ENCODE results near the gene MYO1B. TPM values are rescaled to one million over a fixed set of nuclear protein-coding genes. Genes with fewer than 3 reads are reported as not detected.

The MYO1B gene
- total RNA-seq, 1 experiment from 2014 or later, result 241 TPM

- H3K9me3 Mint-ChIP-seq (ENCODE audit: unreplicated experiment), result no peaks in the 10 kb centered on the region
- no peak overlapping the region for H3K27ac Mint-ChIP-seq (ENCODE audit: low read depth, unreplicated experiment)
- no peak overlapping the region for H3K4me3 Mint-ChIP-seq (ENCODE audit: unreplicated experiment)
- CTCF ChIA-PET, result interaction anchor here (0.6 kb wide), 1 partner anchor 370 kb away, joined by 3 read pairs; no protein-coding TSS in a partner anchor
- intact Hi-C loops (cut with micrococcal nuclease), result loop anchor here (10.0 kb wide), 1 partner anchor 83 kb away; no protein-coding TSS in a partner anchor
- TF ChIP-seq, protein P1, sequence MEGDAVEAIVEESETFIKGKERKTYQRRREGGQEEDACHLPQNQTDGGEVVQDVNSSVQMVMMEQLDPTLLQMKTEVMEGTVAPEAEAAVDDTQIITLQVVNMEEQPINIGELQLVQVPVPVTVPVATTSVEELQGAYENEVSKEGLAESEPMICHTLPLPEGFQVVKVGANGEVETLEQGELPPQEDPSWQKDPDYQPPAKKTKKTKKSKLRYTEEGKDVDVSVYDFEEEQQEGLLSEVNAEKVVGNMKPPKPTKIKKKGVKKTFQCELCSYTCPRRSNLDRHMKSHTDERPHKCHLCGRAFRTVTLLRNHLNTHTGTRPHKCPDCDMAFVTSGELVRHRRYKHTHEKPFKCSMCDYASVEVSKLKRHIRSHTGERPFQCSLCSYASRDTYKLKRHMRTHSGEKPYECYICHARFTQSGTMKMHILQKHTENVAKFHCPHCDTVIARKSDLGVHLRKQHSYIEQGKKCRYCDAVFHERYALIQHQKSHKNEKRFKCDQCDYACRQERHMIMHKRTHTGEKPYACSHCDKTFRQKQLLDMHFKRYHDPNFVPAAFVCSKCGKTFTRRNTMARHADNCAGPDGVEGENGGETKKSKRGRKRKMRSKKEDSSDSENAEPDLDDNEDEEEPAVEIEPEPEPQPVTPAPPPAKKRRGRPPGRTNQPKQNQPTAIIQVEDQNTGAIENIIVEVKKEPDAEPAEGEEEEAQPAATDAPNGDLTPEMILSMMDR (IDR thresholded peaks at IDR 0.05; ENCODE audit: unreplicated experiment), result no peak
- no peak for DNase-seq (ENCODE audit: unreplicated experiment)
- H3K27me3 Mint-ChIP-seq (ENCODE audit: insufficient read depth, unreplicated experiment), result no peaks in the 10 kb centered on the region
- peaks cover 62% of the 10 kb centered on the region for H3K36me3 Mint-ChIP-seq (ENCODE audit: insufficient read depth, unreplicated experiment)
- BruUV-seq (replicated peaks), result no TSS peak
- POLR2A ChIA-PET, result no interaction called here
- no peaks in the 10 kb centered on the region for H3K4me1 Mint-ChIP-seq (ENCODE audit: insufficient read depth, unreplicated experiment)
Measured at GRCh38 chr2:191421950-191422349, 176.7 kb downstream of the MYO1B start.

GRCh38 chr2:191427031-191427430 lies 181.8 kb downstream of the MYO1B start:
- ChIA-PET CTCF (interaction anchor here (0.6 to 1.3 kb wide), 2 partner anchors 21 to 140 kb away, joined by 3 to 4 read pairs; no protein-coding TSS in a partner anchor), POLR2A (no interaction called here)
- intact Hi-C loops (cut with micrococcal nuclease), result loop anchor here (10.0 kb wide), 1 partner anchor 78 kb away; no protein-coding TSS in a partner anchor
- H3K9me3 Mint-ChIP-seq (ENCODE audit: unreplicated experiment), result no peaks in the 10 kb centered on the region
- H3K36me3 Mint-ChIP-seq (ENCODE audit: insufficient read depth, unreplicated experiment), result peaks cover 36% of the 10 kb centered on the region
- H3K4me1 Mint-ChIP-seq (ENCODE audit: insufficient read depth, unreplicated experiment), result no peaks in the 10 kb centered on the region
- no peak for DNase-seq (ENCODE audit: unreplicated experiment)
- no peak overlapping the region for H3K27ac Mint-ChIP-seq (ENCODE audit: low read depth, unreplicated experiment)
- BruUV-seq (replicated peaks), result no TSS peak
- TF ChIP-seq, protein P1 (IDR thresholded peaks at IDR 0.05; ENCODE audit: unreplicated experiment), result no peak
- no peak overlapping the region for H3K4me3 Mint-ChIP-seq (ENCODE audit: unreplicated experiment)
- H3K27me3 Mint-ChIP-seq (ENCODE audit: insufficient read depth, unreplicated experiment), result no peaks in the 10 kb centered on the region

- intact Hi-C loops (cut with micrococcal nuclease), result loop anchor here (10.0 kb wide), 1 partner anchor 77 kb away; no protein-coding TSS in a partner anchor
Measured at GRCh38 chr2:191428141-191428540, 182.9 kb downstream of the MYO1B start.

GRCh38 chr2:191430476-191430875 lies 185.3 kb downstream of the MYO1B start:
- intact Hi-C loops (cut with micrococcal nuclease), result no loop called here
- Mint-ChIP-seq H3K36me3 (ENCODE audit: insufficient read depth, unreplicated experiment) (peaks cover 17% of the 10 kb centered on the region), H3K4me3 (ENCODE audit: unreplicated experiment) (no peak overlapping the region), H3K4me1 (ENCODE audit: insufficient read depth, unreplicated experiment) (no peaks in the 10 kb centered on the region), H3K27me3 (ENCODE audit: insufficient read depth, unreplicated experiment) (no peaks in the 10 kb centered on the region), H3K9me3 (ENCODE audit: unreplicated experiment) (no peaks in the 10 kb centered on the region), H3K27ac (ENCODE audit: low read depth, unreplicated experiment) (no peak overlapping the region)
- ChIA-PET POLR2A (no interaction called here), CTCF (interaction anchor here (1.1 kb wide), 1 partner anchor 274 kb away, joined by 4 read pairs; no protein-coding TSS in a partner anchor)
- TF ChIP-seq, protein P1 (IDR thresholded peaks at IDR 0.05; ENCODE audit: unreplicated experiment), result no peak
- DNase-seq (ENCODE audit: unreplicated experiment), result no peak
- no TSS peak for BruUV-seq (replicated peaks)

More at GRCh38 chr2:191428141-191428540, 182.9 kb downstream of the MYO1B start:
- DNase-seq (ENCODE audit: unreplicated experiment), result no peak
- H3K27me3 Mint-ChIP-seq (ENCODE audit: insufficient read depth, unreplicated experiment), result no peaks in the 10 kb centered on the region
- no peak overlapping the region for H3K27ac Mint-ChIP-seq (ENCODE audit: low read depth, unreplicated experiment)
- BruUV-seq (replicated peaks), result no TSS peak
- TF ChIP-seq, protein P1 (IDR thresholded peaks at IDR 0.05; ENCODE audit: unreplicated experiment), result no peak
- no peak overlapping the region for H3K4me3 Mint-ChIP-seq (ENCODE audit: unreplicated experiment)
- ChIA-PET POLR2A (interaction anchor here (1.4 to 1.5 kb wide), 2 partner anchors 16 to 17 kb away, joined by 3 read pairs; no protein-coding TSS in a partner anchor), CTCF (interaction anchor here (1.1 kb wide), 1 partner anchor 9 kb away, joined by 3 read pairs; no protein-coding TSS in a partner anchor)
- H3K4me1 Mint-ChIP-seq (ENCODE audit: insufficient read depth, unreplicated experiment), result no peaks in the 10 kb centered on the region
- H3K9me3 Mint-ChIP-seq (ENCODE audit: unreplicated experiment), result no peaks in the 10 kb centered on the region
- H3K36me3 Mint-ChIP-seq (ENCODE audit: insufficient read depth, unreplicated experiment), result peaks cover 31% of the 10 kb centered on the region

All from MCF 10A (cell line).